Measurements from ENCODE around the gene SPATA3. TPM values are rescaled to one million over a fixed set of nuclear protein-coding genes. Genes with fewer than 3 reads are reported as not detected.
"Not testable (repeated sequence)": the region's sequence is repeated elsewhere in the genome, so short reads cannot be mapped to it uniquely, and the experiment has no call there.

SPATA3 gene
- total RNA-seq, 1 experiment from 2014 or later, result not detected

GRCh38 chr2:231017231-231017598 is 21.3 kb downstream of the SPATA3 start:
- Mint-ChIP-seq H3K36me3 (ENCODE audit: insufficient read depth, unreplicated experiment) (no peaks in the 10 kb centered on the region), H3K4me3 (ENCODE audit: low read depth, unreplicated experiment) (no peak overlapping the region), H3K27ac (ENCODE audit: unreplicated experiment) (no peak overlapping the region), H3K9me3 (ENCODE audit: low read depth, unreplicated experiment) (no peaks in the 10 kb centered on the region), H3K27me3 (ENCODE audit: unreplicated experiment) (peaks cover 73% of the 10 kb centered on the region), H3K4me1 (ENCODE audit: low read depth, unreplicated experiment) (peaks cover 13% of the 10 kb centered on the region)
- intact Hi-C loops (cut with micrococcal nuclease; ENCODE audit: unreplicated experiment), result no loop called here
- peak; percentile 30 for DNase-seq
- CTCF ChIA-PET, result interaction anchor here (1.2 kb wide), 1 partner anchor 13 kb away, joined by 5 read pairs; no protein-coding TSS in a partner anchor
- BruUV-seq (replicated peaks), result no TSS peak
- TF ChIP-seq, protein P1, sequence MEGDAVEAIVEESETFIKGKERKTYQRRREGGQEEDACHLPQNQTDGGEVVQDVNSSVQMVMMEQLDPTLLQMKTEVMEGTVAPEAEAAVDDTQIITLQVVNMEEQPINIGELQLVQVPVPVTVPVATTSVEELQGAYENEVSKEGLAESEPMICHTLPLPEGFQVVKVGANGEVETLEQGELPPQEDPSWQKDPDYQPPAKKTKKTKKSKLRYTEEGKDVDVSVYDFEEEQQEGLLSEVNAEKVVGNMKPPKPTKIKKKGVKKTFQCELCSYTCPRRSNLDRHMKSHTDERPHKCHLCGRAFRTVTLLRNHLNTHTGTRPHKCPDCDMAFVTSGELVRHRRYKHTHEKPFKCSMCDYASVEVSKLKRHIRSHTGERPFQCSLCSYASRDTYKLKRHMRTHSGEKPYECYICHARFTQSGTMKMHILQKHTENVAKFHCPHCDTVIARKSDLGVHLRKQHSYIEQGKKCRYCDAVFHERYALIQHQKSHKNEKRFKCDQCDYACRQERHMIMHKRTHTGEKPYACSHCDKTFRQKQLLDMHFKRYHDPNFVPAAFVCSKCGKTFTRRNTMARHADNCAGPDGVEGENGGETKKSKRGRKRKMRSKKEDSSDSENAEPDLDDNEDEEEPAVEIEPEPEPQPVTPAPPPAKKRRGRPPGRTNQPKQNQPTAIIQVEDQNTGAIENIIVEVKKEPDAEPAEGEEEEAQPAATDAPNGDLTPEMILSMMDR (IDR thresholded peaks at IDR 0.05; ENCODE audit: unreplicated experiment), result no peak

DNA sequence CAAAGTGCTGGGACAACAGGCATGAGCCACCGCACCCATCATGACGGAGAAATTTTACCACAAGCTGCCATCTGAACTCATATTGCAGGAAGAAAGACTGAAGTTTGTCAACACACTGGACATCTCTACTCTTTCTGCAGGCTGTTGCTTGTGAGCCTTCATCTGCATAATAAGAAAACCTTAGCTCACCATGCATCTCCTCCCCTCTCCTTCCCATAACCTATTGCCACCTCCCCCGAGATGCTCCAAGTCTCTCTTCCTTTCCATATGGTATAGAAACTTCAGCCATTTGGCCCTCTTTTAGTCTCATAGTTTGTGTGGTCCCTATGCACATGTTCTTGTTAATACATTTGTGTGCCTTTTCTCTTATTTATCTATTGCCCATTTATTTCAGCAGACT is 22.3 kb downstream of the SPATA3 start:
- no peak for DNase-seq
- Mint-ChIP-seq H3K9me3 (ENCODE audit: low read depth, unreplicated experiment) (no peaks in the 10 kb centered on the region), H3K27me3 (ENCODE audit: unreplicated experiment) (peaks cover 63% of the 10 kb centered on the region), H3K27ac (ENCODE audit: unreplicated experiment) (no peak overlapping the region), H3K4me3 (ENCODE audit: low read depth, unreplicated experiment) (no peak overlapping the region), H3K4me1 (ENCODE audit: low read depth, unreplicated experiment) (peaks cover 13% of the 10 kb centered on the region), H3K36me3 (ENCODE audit: insufficient read depth, unreplicated experiment) (no peaks in the 10 kb centered on the region)
- BruUV-seq (replicated peaks), result no TSS peak
- TF ChIP-seq, protein P1 (IDR thresholded peaks at IDR 0.05; ENCODE audit: unreplicated experiment), result no peak
- CTCF ChIA-PET, result no interaction called here
- intact Hi-C loops (cut with micrococcal nuclease; ENCODE audit: unreplicated experiment), result no loop called here

DNA sequence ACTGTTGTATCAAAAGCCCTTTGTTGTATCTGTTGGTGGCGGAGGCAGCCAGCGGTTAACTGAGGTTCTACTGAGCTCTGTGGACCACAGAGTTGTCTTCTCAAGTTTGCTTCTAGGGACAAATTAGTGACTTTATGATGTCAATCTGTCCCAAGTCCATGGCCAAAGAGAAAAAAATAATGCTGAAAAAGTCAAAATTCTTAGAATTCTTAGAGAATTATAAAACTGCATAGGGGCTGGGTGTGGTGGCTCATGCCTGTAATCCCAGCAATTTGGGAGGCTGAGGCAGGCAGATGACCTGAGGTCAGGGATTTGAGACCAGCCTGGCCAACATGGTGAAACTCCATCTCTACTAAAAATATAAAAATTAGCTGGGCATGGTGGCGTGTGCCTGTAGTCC is 29.1 kb downstream of the SPATA3 start:
- H3K4me1 Mint-ChIP-seq (ENCODE audit: low read depth, unreplicated experiment); DNase-seq; CTCF ChIA-PET; intact Hi-C loops (cut with micrococcal nuclease; ENCODE audit: unreplicated experiment); H3K27ac Mint-ChIP-seq (ENCODE audit: unreplicated experiment); H3K9me3 Mint-ChIP-seq (ENCODE audit: low read depth, unreplicated experiment); H3K36me3 Mint-ChIP-seq (ENCODE audit: insufficient read depth, unreplicated experiment); BruUV-seq (replicated peaks); H3K4me3 Mint-ChIP-seq (ENCODE audit: low read depth, unreplicated experiment): not testable (repeated sequence)
- H3K27me3 Mint-ChIP-seq (ENCODE audit: unreplicated experiment), result peaks cover 24% of the 10 kb centered on the region

- BruUV-seq (replicated peaks), result no TSS peak
These were observed 33.0 kb downstream of the SPATA3 start for GRCh38 chr2:231028889-231029288.

GRCh38 chr2:231029563-231029962 is 33.6 kb downstream of the SPATA3 start:
- CTCF ChIA-PET, result interaction anchor here (1.8 kb wide), 1 partner anchor 13 kb away, joined by 5 read pairs; no protein-coding TSS in a partner anchor
- TF ChIP-seq, protein P1 (IDR thresholded peaks at IDR 0.05; ENCODE audit: unreplicated experiment), result no peak
- Mint-ChIP-seq H3K27me3 (ENCODE audit: unreplicated experiment) (peaks cover 44% of the 10 kb centered on the region), H3K4me1 (ENCODE audit: low read depth, unreplicated experiment) (peaks cover 7% of the 10 kb centered on the region), H3K4me3 (ENCODE audit: low read depth, unreplicated experiment) (no peak overlapping the region), H3K9me3 (ENCODE audit: low read depth, unreplicated experiment) (no peaks in the 10 kb centered on the region), H3K36me3 (ENCODE audit: insufficient read depth, unreplicated experiment) (no peaks in the 10 kb centered on the region), H3K27ac (ENCODE audit: unreplicated experiment) (no peak overlapping the region)
- intact Hi-C loops (cut with micrococcal nuclease; ENCODE audit: unreplicated experiment), result no loop called here
- no TSS peak for BruUV-seq (replicated peaks)
- DNase-seq, result no peak

More at GRCh38 chr2:231028889-231029288, 33.0 kb downstream of the SPATA3 start:
- intact Hi-C loops (cut with micrococcal nuclease; ENCODE audit: unreplicated experiment), result no loop called here
- Mint-ChIP-seq H3K27ac (ENCODE audit: unreplicated experiment) (no peak overlapping the region), H3K4me1 (ENCODE audit: low read depth, unreplicated experiment) (peaks cover 1% of the 10 kb centered on the region), H3K36me3 (ENCODE audit: insufficient read depth, unreplicated experiment) (no peaks in the 10 kb centered on the region), H3K4me3 (ENCODE audit: low read depth, unreplicated experiment) (no peak overlapping the region), H3K27me3 (ENCODE audit: unreplicated experiment) (peaks cover 41% of the 10 kb centered on the region), H3K9me3 (ENCODE audit: low read depth, unreplicated experiment) (no peaks in the 10 kb centered on the region)
- TF ChIP-seq, protein P1 (IDR thresholded peaks at IDR 0.05; ENCODE audit: unreplicated experiment), result no peak
- no peak for DNase-seq
- CTCF ChIA-PET, result no interaction called here

All from Calu3 (cell line).